Nephron (organoid): ENCODE results near the gene KDF1.
A peak's percentile ranks its signal among the peaks of the same experiment; 100 is the strongest.

ENCODE experiments used
- H3K27ac Mint-ChIP-seq, 3 experiments: 2 replicates each; pipeline ENCODE4 v1.8.0; 2020; ENCODE audit warnings: mixed read lengths in 3 of 3, mild to moderate bottlenecking in 2 of 3, moderate library complexity in 1 of 3
- H3K27me3 Mint-ChIP-seq: 2 replicates; pipeline ENCODE4 v1.8.0; 2021; ENCODE audit warnings: low read depth, mild to moderate bottlenecking, moderate library complexity, mixed read lengths
- H3K36me3 Mint-ChIP-seq: 2 replicates; pipeline ENCODE4 v1.8.0; 2020; ENCODE audit warnings: low read depth, mixed read lengths
- H3K4me1 Mint-ChIP-seq: 2 replicates; pipeline ENCODE4 v1.8.0; 2020; ENCODE audit warnings: mixed read lengths
- H3K4me3 Mint-ChIP-seq, 3 experiments: 2 replicates each; pipeline ENCODE4 v1.8.0; 2020; ENCODE audit warnings: mild to moderate bottlenecking in 3 of 3, mixed read lengths in 3 of 3, moderate library complexity in 2 of 3
- H3K9me3 Mint-ChIP-seq: 2 replicates; pipeline ENCODE4 v1.8.0; 2020; ENCODE audit warnings: mixed read lengths
- CTCF ChIP-seq, 3 experiments: fragments of 200-600 bp; sonication (generic); IDR thresholded peaks; one replicate each; pipeline ENCODE4 v1.5.0; 2021; ENCODE audit warnings: antibody characterized with exemption in 3 of 3; ENCODE audit not compliant: unreplicated experiment in 3 of 3

Gene KDF1

GRCh38 chr1:27005166-27005530 lies 44.9 kb upstream of the KDF1 start:
- Mint-ChIP-seq H3K9me3 (no peaks in the 10 kb centered on the region), H3K36me3 (no peaks in the 10 kb centered on the region), H3K27me3 (peaks cover 4% of the 10 kb centered on the region), H3K27ac (peak overlapping the region; percentile 40 to 88 (median 80)), H3K4me1 (peaks cover 36% of the 10 kb centered on the region), H3K4me3 (no peak overlapping the region)
- TF ChIP-seq CTCF (IDR thresholded peaks at IDR 0.05; ENCODE audit: unreplicated experiment in 3 of 3): no peak

- H3K36me3 Mint-ChIP-seq: no peaks in the 10 kb centered on the region
- peaks cover 42% of the 10 kb centered on the region for H3K4me1 Mint-ChIP-seq
- H3K27me3 Mint-ChIP-seq: peaks cover 4% of the 10 kb centered on the region
- H3K4me3 Mint-ChIP-seq: peak overlapping the region in 1 of 3 experiments; percentile 40
- TF ChIP-seq CTCF (IDR thresholded peaks at IDR 0.05; ENCODE audit: unreplicated experiment in 3 of 3): no peak
- peak overlapping the region; percentile 40 to 88 (median 80) for H3K27ac Mint-ChIP-seq
- no peaks in the 10 kb centered on the region for H3K9me3 Mint-ChIP-seq
These were observed 44.4 kb upstream of the KDF1 start for GRCh38 chr1:27004471-27005165.

GRCh38 chr1:27003745-27004470 lies 43.6 kb upstream of the KDF1 start:
- Mint-ChIP-seq H3K36me3 (no peaks in the 10 kb centered on the region), H3K4me3 (peak overlapping the region in 1 of 3 experiments; percentile 40), H3K9me3 (no peaks in the 10 kb centered on the region), H3K27ac (peak overlapping the region; percentile 40 to 88 (median 80)), H3K4me1 (peaks cover 47% of the 10 kb centered on the region), H3K27me3 (no peaks in the 10 kb centered on the region)
- TF ChIP-seq CTCF (IDR thresholded peaks at IDR 0.05; ENCODE audit: unreplicated experiment in 3 of 3): no peak

GRCh38 chr1:27001570-27002360 lies 41.5 kb upstream of the KDF1 start:
- H3K4me1 Mint-ChIP-seq: peaks cover 51% of the 10 kb centered on the region
- H3K27ac Mint-ChIP-seq: peak overlapping the region; percentile 63 to 81 (median 72)
- H3K4me3 Mint-ChIP-seq: no peak overlapping the region
- H3K36me3 Mint-ChIP-seq: no peaks in the 10 kb centered on the region
- H3K9me3 Mint-ChIP-seq: no peaks in the 10 kb centered on the region
- TF ChIP-seq CTCF (IDR thresholded peaks at IDR 0.05; ENCODE audit: unreplicated experiment in 3 of 3): no peak
- peaks cover 10% of the 10 kb centered on the region for H3K27me3 Mint-ChIP-seq

GRCh38 chr1:27000817-27001460 lies 40.7 kb upstream of the KDF1 start:
- H3K27me3 Mint-ChIP-seq: peaks cover 18% of the 10 kb centered on the region
- peaks cover 51% of the 10 kb centered on the region for H3K4me1 Mint-ChIP-seq
- TF ChIP-seq CTCF (IDR thresholded peaks at IDR 0.05; ENCODE audit: unreplicated experiment in 3 of 3): no peak
- no peaks in the 10 kb centered on the region for H3K36me3 Mint-ChIP-seq
- no peaks in the 10 kb centered on the region for H3K9me3 Mint-ChIP-seq
- H3K4me3 Mint-ChIP-seq: peak overlapping the region in 1 of 3 experiments; percentile 11
- peak overlapping the region; percentile 72 to 81 (median 76) for H3K27ac Mint-ChIP-seq
